Measurements from ENCODE around the gene MARVELD2.
"Not testable (repeated sequence)": the region's sequence is repeated elsewhere in the genome, so short reads cannot be mapped to it uniquely, and the experiment has no call there.

DNA sequence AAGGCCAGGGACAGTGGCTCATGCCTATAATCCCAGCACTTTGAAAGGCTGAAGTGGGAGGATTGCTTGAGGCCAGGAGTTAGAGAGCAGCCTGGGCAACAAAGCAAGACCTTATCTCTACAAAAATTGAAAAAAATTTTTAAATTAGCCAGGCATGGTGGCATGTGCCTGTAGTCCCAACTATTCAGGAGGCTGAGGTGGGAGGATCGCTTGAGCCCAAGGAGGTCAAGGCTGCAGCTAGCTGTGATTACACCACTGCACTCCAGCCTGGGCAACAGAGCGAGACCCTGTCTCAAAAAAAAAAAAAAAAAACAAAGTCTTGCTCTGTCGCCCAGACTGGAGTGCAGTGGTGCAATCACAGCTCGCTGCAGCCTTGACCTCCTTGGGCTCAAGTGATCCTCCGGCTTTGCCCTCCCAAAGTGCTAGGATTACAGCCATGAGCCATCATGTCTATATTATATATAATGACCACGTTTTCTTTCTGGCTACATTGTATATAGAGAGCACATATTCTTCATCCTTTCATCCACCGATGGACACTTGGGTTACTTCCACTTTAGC, 40.6 kb downstream of the MARVELD2 start:
- not testable (repeated sequence) for TF ChIP-seq CTCF (IDR thresholded peaks at IDR 0.05); ZFX (IDR thresholded peaks at IDR 0.05; ENCODE audit: borderline replicate concordance)

All from 22Rv1 (cell line).